ENCODE data around the gene BCAS1.

BCAS1 gene, protein sequence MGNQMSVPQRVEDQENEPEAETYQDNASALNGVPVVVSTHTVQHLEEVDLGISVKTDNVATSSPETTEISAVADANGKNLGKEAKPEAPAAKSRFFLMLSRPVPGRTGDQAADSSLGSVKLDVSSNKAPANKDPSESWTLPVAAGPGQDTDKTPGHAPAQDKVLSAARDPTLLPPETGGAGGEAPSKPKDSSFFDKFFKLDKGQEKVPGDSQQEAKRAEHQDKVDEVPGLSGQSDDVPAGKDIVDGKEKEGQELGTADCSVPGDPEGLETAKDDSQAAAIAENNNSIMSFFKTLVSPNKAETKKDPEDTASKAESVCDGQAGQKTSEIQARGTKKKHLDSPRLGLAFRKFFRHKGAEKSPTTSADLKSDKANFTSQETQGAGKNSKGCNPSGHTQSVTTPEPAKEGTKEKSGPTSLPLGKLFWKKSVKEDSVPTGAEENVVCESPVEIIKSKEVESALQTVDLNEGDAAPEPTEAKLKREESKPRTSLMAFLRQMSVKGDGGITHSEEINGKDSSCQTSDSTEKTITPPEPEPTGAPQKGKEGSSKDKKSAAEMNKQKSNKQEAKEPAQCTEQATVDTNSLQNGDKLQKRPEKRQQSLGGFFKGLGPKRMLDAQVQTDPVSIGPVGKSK

DNA sequence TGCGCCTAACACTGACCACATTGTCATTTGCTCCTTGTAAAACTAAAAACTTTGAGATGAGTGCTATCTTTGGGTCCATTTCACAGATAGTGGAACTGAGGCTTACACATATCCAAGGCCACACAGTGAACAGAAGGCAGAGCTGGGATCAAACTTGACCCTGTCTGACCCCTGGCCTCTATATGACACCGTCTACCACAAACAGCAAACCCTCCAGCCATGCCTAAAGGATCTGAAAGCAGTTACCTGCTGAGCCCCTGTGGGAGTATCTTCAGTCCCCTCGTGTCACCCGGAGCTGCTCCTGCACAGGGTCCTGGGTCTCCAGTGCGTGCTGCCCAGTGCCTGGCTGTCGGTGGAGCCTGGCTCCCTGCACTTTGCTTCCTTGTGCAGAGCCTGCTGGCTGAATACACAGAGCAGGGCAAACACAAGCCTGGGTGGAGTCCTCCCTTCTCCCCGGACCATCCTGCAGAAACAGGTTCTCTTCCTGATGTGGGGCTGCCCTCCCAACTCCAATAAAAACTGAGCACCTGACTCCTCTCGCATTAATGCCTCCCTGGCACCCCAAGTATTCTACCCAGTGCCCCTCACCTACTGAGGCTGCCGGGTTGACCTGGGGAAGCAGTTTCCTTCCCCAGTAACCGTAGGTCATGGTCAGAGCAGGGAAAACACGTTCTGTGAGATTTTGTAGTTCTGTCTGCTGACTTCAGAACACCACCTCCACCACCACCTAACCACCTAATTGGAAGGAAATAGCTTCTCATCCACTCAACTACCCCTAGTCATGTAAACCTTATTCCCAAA is at the start of gene BCAS1:
TSS of gene BCAS1 (minus strand) at position 408 of the 801 bp plus-strand sequence. CDS start 11,876 bp downstream, outside the sequence.
- Histone ChIP-seq H3K4me3 (ENCODE audit: low read length) (no peak within 1 kb of the TSS), H3K36me3 (ENCODE audit: insufficient read depth, low read length) (no peaks in the 10 kb centered on the region), H3K27me3 (ENCODE audit: insufficient read depth, low read length) (peaks cover 6% of the 10 kb centered on the region), H3K9me3 (ENCODE audit: low read length) (no peaks in the 10 kb centered on the region), H3K4me1 (ENCODE audit: insufficient read depth, low read length) (no peaks in the 10 kb centered on the region), H2AFZ (ENCODE audit: low read depth, low read length) (no peak within 1 kb of the TSS)

DNA sequence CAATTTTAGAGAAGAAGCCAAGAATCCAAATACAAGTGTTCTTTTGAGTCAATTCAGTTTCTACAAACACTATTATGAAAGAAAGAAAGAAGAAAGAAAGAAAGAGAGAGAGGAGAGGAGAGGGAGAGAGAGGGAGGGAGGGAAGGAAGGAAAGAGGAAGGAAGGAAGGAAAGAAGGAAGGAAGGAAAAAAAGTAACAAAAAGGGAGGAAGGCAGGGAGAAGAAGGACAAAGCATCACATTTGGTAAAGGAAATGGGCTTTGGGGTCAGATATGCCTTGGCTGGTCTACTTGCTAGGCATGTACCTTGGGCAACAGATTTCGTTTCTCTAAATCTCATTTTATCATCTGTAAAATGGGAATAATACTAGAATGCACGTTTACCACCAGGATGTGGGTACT is 49.4 kb upstream of the BCAS1 start:
- Histone ChIP-seq H3K4me1 (ENCODE audit: insufficient read depth, low read length) (no peaks in the 10 kb centered on the region), H2AFZ (ENCODE audit: low read depth, low read length) (no peak overlapping the region)

DNA sequence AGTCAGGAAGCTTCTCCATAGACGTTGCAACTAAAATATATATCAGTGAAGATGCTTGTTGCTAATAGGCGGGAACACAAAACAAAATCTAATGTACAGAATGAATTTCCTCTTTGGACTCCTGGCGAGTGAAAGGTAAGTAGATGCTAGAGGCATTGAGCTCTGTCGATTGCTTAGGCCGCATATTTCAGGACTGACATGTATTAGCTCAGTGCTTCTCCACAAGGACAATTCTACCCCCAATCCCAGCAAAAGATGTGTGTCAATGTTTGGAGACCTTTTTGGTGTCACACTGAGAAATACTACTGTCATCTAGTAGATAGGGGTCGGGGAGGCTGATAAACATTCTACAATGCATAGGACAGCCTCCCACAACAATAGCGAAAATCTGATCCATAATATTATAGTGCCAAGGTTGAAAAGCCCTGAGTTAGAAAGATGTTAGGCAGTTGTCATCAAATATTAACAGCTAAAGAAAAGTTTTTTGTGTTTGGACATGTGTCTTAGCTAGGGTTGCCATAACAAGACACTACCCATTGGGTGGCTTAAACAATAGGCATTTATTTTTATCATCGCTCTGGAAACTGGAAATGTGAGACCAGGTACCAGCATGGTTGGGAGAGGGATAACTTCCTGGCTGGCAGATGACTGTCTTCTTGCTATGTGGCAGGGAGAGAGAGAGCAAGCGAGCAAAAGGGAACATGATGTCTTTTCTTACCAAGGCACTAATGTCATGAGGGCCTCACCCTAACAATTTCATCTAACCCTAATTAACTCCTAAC is 48.0 kb upstream of the BCAS1 start:
- Histone ChIP-seq H3K9me3 (ENCODE audit: low read length) (no peaks in the 10 kb centered on the region), H2AFZ (ENCODE audit: low read depth, low read length) (no peak overlapping the region), H3K27me3 (ENCODE audit: insufficient read depth, low read length) (peaks cover 5% of the 10 kb centered on the region), H3K4me1 (ENCODE audit: insufficient read depth, low read length) (no peaks in the 10 kb centered on the region), H3K4me3 (ENCODE audit: low read length) (no peak overlapping the region), H3K36me3 (ENCODE audit: insufficient read depth, low read length) (no peaks in the 10 kb centered on the region)

More for the DNA sequence above, 49.4 kb upstream of the BCAS1 start:
- no peak overlapping the region for H3K4me3 ChIP-seq (ENCODE audit: low read length)
- peaks cover 5% of the 10 kb centered on the region for H3K27me3 ChIP-seq (ENCODE audit: insufficient read depth, low read length)
- H3K9me3 ChIP-seq (ENCODE audit: low read length) = no peaks in the 10 kb centered on the region
- H3K36me3 ChIP-seq (ENCODE audit: insufficient read depth, low read length) = no peaks in the 10 kb centered on the region

DNA sequence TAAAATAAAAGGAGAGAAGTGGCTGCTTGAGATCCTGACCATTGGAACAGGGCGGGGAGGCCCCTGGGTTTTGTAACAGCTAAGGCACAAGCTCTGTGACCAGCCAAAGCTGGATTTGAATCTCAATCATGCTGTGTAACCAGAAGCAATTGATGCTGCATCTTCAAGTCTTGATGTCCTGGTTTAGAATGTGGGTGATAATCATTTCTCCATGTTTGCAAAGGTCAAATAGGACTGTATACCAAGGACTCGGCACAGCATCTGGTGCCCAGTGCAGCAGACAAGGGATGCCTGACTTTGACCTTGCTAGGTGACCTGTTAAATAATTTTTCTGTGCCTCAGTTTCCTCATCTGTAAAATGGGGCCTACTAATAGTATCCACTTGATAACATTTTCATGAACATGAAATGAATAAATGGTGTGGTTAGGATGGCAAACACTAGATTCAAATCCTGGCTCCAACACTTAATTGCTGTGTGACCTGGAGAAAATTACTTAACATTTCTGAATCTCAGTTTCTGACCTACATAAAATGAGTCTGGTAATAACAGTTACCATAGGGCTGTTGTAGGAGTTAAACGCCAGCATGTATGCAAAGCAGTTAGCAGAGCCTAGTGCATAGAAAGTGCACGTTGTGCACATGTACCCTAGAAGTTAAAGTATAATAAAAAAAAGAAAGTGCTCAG is 46.3 kb upstream of the BCAS1 start:
- no peaks in the 10 kb centered on the region for H3K9me3 ChIP-seq (ENCODE audit: low read length)
- peaks cover 5% of the 10 kb centered on the region for H3K27me3 ChIP-seq (ENCODE audit: insufficient read depth, low read length)
- no peak overlapping the region for H3K4me3 ChIP-seq (ENCODE audit: low read length)
- no peak overlapping the region for H2AFZ ChIP-seq (ENCODE audit: low read depth, low read length)
- no peaks in the 10 kb centered on the region for H3K4me1 ChIP-seq (ENCODE audit: insufficient read depth, low read length)
- no peaks in the 10 kb centered on the region for H3K36me3 ChIP-seq (ENCODE audit: insufficient read depth, low read length)

DNA sequence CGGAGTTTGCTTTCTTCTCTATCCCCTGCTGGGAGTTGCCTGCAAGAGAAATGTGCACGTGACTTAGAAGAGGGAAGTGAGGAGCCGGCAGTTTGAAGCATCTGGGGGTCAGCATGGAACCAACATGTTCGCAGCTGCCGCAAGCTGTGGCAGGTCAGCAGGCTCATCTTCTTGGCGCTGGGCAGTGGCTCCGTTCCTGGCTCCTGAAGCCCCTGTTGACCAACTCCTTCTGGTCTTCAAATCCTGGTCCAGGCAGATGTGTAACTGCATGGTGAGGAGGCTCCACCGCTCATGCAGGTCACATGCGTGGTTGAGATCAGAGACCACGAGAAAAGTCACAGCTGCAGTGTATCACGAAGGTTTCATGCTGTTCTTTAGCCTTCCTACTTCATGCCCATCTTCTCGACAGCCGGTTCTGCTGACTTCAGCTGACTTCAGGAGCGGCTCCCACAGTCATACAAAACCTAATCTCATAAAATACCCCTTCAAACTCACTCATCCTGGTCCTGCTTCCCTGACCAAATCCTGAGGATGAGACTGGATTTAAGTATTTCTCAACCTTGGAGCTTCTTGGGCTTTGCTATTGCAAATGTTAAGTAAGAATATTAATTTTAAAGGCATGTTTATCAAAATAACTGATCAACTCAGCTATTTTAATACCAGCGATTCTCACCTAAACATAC is 44.9 kb upstream of the BCAS1 start:
- no peaks in the 10 kb centered on the region for H3K36me3 ChIP-seq (ENCODE audit: insufficient read depth, low read length)
- H3K27me3 ChIP-seq (ENCODE audit: insufficient read depth, low read length) = peaks cover 5% of the 10 kb centered on the region
- no peak overlapping the region for H3K4me3 ChIP-seq (ENCODE audit: low read length)
- no peak overlapping the region for H2AFZ ChIP-seq (ENCODE audit: low read depth, low read length)
- H3K9me3 ChIP-seq (ENCODE audit: low read length) = no peaks in the 10 kb centered on the region
- H3K4me1 ChIP-seq (ENCODE audit: insufficient read depth, low read length) = no peaks in the 10 kb centered on the region

DNA sequence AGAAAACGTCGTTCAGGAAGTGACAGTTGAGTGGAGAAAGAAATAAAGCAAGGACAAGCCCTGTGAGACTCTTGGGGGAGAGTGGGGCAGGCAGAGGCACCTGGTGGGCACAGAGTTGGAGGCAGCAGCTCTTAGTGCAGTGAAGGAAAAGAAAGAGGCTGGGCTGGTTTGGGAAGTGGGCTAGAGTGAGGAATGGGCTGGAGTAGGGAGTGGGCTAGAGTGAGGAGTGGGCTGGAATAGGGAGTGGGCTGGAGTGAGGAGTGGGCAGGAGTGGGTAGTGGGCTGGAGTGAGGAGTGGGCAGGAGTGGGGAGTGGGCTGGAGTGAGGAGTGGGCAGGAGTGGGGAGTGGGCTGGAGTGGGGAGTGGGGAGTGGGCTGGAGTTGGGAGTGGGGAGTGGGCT is 43.7 kb upstream of the BCAS1 start:
- H3K36me3 ChIP-seq (ENCODE audit: insufficient read depth, low read length) = no peaks in the 10 kb centered on the region
- H3K27me3 ChIP-seq (ENCODE audit: insufficient read depth, low read length) = peaks cover 5% of the 10 kb centered on the region

DNA sequence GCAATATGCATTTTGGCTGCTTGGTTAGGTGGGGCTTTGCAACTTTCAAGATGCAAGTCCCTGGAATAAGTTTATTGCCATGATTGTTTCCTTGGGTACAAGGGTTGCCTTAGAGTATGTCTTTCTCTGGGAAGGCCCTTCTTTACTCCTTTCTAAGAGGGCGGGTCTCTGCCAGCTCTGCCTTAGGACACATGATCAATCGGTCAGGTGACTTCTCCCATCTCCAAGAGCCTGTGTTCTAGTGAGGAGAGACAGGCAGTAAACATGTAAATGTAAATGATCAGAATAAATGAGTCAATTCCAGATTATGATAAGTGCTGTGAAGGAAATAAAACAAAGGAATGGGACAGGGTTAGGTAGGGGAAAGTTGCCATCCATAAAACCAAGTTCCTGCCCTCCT is 43.2 kb upstream of the BCAS1 start:
- no peaks in the 10 kb centered on the region for H3K9me3 ChIP-seq (ENCODE audit: low read length)
- peaks cover 5% of the 10 kb centered on the region for H3K27me3 ChIP-seq (ENCODE audit: insufficient read depth, low read length)
- no peaks in the 10 kb centered on the region for H3K4me1 ChIP-seq (ENCODE audit: insufficient read depth, low read length)
- H2AFZ ChIP-seq (ENCODE audit: low read depth, low read length) = no peak overlapping the region
- H3K4me3 ChIP-seq (ENCODE audit: low read length) = no peak overlapping the region
- H3K36me3 ChIP-seq (ENCODE audit: insufficient read depth, low read length) = no peaks in the 10 kb centered on the region

More for the DNA sequence above, 43.7 kb upstream of the BCAS1 start:
- Histone ChIP-seq H3K4me1 (ENCODE audit: insufficient read depth, low read length) (no peaks in the 10 kb centered on the region), H2AFZ (ENCODE audit: low read depth, low read length) (no peak overlapping the region), H3K4me3 (ENCODE audit: low read length) (no peak overlapping the region), H3K9me3 (ENCODE audit: low read length) (no peaks in the 10 kb centered on the region)

DNA sequence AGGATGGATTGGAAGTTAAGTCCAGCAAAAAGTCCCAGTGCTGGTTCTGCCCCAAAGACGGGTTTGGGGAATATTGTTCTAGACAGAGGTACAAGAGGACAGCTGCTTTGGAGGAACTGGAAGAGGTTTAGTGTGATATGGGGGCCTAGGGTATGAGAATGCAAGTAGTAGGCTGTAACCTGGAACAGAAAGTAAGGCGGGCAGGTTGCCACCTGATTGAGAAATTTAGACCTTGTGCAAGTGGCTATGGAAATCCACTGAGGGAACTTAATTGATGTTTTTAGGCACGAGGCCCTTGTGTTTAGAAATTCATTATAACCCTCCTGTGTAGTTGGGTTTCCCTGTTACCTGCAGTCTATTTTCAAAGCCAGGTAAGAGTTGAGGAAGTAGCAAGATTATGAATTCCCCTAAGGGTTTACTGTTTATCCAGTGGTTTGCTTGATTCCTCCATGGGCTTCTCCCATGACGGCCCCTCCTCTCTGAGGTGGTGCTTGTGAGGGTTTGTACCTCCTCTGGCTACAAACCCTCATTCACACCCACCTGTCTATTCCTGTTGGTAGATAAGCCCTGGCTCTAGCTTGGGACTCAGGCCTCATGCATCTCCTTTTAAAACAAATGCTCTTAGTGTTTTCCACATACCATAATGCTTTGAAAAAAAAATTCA is 42.0 kb upstream of the BCAS1 start:
- no peak overlapping the region for H2AFZ ChIP-seq (ENCODE audit: low read depth, low read length)
- no peaks in the 10 kb centered on the region for H3K9me3 ChIP-seq (ENCODE audit: low read length)
- no peak overlapping the region for H3K4me3 ChIP-seq (ENCODE audit: low read length)
- H3K4me1 ChIP-seq (ENCODE audit: insufficient read depth, low read length) = no peaks in the 10 kb centered on the region
- no peaks in the 10 kb centered on the region for H3K36me3 ChIP-seq (ENCODE audit: insufficient read depth, low read length)
- peaks cover 5% of the 10 kb centered on the region for H3K27me3 ChIP-seq (ENCODE audit: insufficient read depth, low read length)

DNA sequence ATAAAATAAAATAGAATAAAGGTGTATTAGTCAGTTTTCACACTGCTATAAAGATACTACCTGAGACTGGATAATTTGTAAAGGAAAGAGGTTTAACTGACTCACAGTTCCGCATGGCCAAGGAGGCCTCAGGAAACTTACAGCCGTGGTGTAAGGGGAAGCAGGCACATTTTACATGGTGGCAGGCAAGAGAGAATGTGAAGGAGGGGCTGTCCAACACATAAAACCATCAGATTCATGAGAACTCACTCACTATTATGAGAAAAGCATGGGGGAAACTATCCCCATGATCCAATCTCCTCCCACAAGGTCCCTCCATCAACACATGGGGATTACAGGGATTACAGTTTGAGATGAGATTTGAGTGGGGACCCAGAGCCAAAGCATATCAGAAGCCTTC is 41.1 kb upstream of the BCAS1 start:
- no peak overlapping the region for H2AFZ ChIP-seq (ENCODE audit: low read depth, low read length)
- peaks cover 5% of the 10 kb centered on the region for H3K27me3 ChIP-seq (ENCODE audit: insufficient read depth, low read length)
- H3K36me3 ChIP-seq (ENCODE audit: insufficient read depth, low read length) = no peaks in the 10 kb centered on the region
- H3K9me3 ChIP-seq (ENCODE audit: low read length) = no peaks in the 10 kb centered on the region
- H3K4me1 ChIP-seq (ENCODE audit: insufficient read depth, low read length) = no peaks in the 10 kb centered on the region
- no peak overlapping the region for H3K4me3 ChIP-seq (ENCODE audit: low read length)

DNA sequence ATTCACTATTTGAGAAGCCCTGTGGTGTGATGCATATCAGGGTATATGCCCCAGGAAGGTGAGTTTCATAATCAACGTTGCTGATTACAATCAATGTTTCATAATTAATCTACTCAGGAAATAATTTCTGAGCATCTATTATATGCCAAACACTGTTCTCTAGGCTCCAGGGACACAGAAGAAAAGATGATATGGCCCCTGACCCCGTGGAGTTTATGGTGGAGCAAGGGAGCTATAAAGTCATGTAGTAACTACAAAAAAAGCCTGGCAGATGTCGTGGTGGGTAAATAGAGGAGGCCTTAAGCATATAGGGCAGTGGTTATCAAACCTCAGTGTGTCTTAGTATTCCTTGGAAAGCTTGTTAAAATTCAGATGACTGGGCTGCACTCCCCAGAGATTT is 40.1 kb upstream of the BCAS1 start:
- peaks cover 5% of the 10 kb centered on the region for H3K27me3 ChIP-seq (ENCODE audit: insufficient read depth, low read length)
- no peaks in the 10 kb centered on the region for H3K36me3 ChIP-seq (ENCODE audit: insufficient read depth, low read length)
- no peaks in the 10 kb centered on the region for H3K9me3 ChIP-seq (ENCODE audit: low read length)
- H3K4me3 ChIP-seq (ENCODE audit: low read length) = no peak overlapping the region
- no peaks in the 10 kb centered on the region for H3K4me1 ChIP-seq (ENCODE audit: insufficient read depth, low read length)
- H2AFZ ChIP-seq (ENCODE audit: low read depth, low read length) = no peak overlapping the region

DNA sequence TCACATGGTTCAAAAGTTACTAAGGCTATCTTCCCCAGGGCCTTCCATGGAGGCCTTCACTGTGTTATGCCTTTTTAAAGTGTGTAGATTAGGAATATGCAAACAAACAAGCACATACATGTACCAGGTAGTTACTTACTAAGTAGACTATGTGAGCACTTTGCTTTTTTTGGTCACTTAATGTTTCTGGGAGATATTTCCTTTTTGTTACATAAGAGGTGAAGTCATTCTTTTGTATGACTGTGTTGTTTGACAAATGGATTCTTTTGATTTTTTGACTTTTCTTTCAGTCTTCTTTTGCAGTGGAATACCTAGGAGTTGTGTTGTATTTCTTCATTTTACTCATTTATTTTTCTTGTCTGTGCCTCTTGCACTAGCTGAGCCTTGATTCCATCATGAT is 39.6 kb upstream of the BCAS1 start:
- Histone ChIP-seq H3K36me3 (ENCODE audit: insufficient read depth, low read length) (no peaks in the 10 kb centered on the region), H3K4me3 (ENCODE audit: low read length) (no peak overlapping the region), H3K9me3 (ENCODE audit: low read length) (no peaks in the 10 kb centered on the region), H2AFZ (ENCODE audit: low read depth, low read length) (no peak overlapping the region), H3K4me1 (ENCODE audit: insufficient read depth, low read length) (no peaks in the 10 kb centered on the region), H3K27me3 (ENCODE audit: insufficient read depth, low read length) (peaks cover 3% of the 10 kb centered on the region)
